Gastrocnemius medialis (tissue), 4 donors: ENCODE results near the gene RAB10.

Experiments used
- CTCF ChIP-seq, 5 experiments: fragments of 450-650 bp in 3 of 5; fragments of 200-600 bp in 2 of 5; sonication (generic) in 2 of 5; IDR thresholded peaks in 4 of 5; conservative IDR thresholded peaks in 1 of 5; 1 replicate in 4 of 5; 2 replicates in 1 of 5; pipeline ENCODE4 v1.5.1; 2016 to 2019; ENCODE audit warnings: antibody characterized with exemption in 5 of 5, mild to moderate bottlenecking in 3 of 5, moderate library complexity in 3 of 5
- POLR2A ChIP-seq, 2 donors: fragments of 450-650 bp; IDR thresholded peaks; one replicate each; pipeline ENCODE4 v1.6.1; 2017; ENCODE audit warnings: antibody characterized with exemption in 2 of 2, mild to moderate bottlenecking in 2 of 2, moderate library complexity in 2 of 2

- TF ChIP-seq CTCF (IDR thresholded peaks at IDR 0.05 in 4 of 5, conservative IDR thresholded peaks at IDR 0.05 in 1 of 5) (no peak), POLR2A (IDR thresholded peaks at IDR 0.05) (no peak)
Observed at GRCh38 chr2:26080356-26080755, 46.5 kb downstream of the RAB10 start.
